SU-DHL-6 (cell line): ENCODE results near the gene KIF1C.

ENCODE experiments used
- H2AFZ ChIP-seq: fragments of 200-600 bp; sonication (generic); 2 replicates; pipeline ENCODE4 v1.6.1; 2014; ENCODE audit warnings: low read depth, mild to moderate bottlenecking, moderate library complexity, mixed read lengths, antibody characterized with exemption, low read length; ENCODE audit not compliant: severe bottlenecking
- H3F3A ChIP-seq: fragments of 200-600 bp; shearing (Covaris generic); 2 replicates; pipeline ENCODE4 v1.6.0; 2016; ENCODE audit warnings: antibody characterized with exemption, mild to moderate bottlenecking; ENCODE audit not compliant: insufficient read depth
- H3K27ac ChIP-seq: fragments of 200-600 bp; sonication (generic); 2 replicates; pipeline ENCODE4 v1.5.1; 2016; ENCODE audit warnings: low read depth, mild to moderate bottlenecking, low read length, moderate library complexity, mixed read lengths
- H3K27me3 ChIP-seq: fragments of 200-600 bp; sonication (generic), shearing (Covaris generic); 2 replicates; pipeline ENCODE4 v1.6.0; 2014; ENCODE audit warnings: mild to moderate bottlenecking, low read length
- H3K36me3 ChIP-seq: fragments of 200-600 bp; sonication (generic); 2 replicates; pipeline ENCODE4 v1.6.1; 2014; ENCODE audit warnings: mild to moderate bottlenecking, low read length, mixed read lengths
- H3K4me2 ChIP-seq: fragments of 300-600, 200-600 bp; shearing (Covaris generic), sonication (generic); 2 replicates; pipeline ENCODE4 v1.6.0; 2014; ENCODE audit warnings: low read length, low read depth, mild to moderate bottlenecking; ENCODE audit not compliant: poor library complexity, severe bottlenecking
- H3K4me3 ChIP-seq: fragments of 200-600 bp; sonication (generic); 2 replicates; pipeline ENCODE4 v1.5.1; 2014; ENCODE audit warnings: antibody characterized with exemption, low read length, mild to moderate bottlenecking, mixed read lengths; ENCODE audit not compliant: insufficient read depth, poor library complexity, severe bottlenecking
- H3K79me2 ChIP-seq: fragments of 200-600 bp; sonication (generic); 2 replicates; pipeline ENCODE4 v1.6.1; 2014; ENCODE audit warnings: mild to moderate bottlenecking, low read length, moderate library complexity; ENCODE audit not compliant: insufficient read depth
- H3K9ac ChIP-seq: fragments of 200-600 bp; sonication (generic); 2 replicates; pipeline ENCODE4 v1.7.0; 2014; ENCODE audit warnings: mild to moderate bottlenecking, low read length
- H3K9me2 ChIP-seq: fragments of 200-600 bp; sonication (generic); replicated peaks from 2 replicates; pipeline ENCODE4 v1.6.1; 2014; ENCODE audit warnings: low read length; ENCODE audit not compliant: insufficient read depth
- H3K9me3 ChIP-seq: fragments of 200-600 bp; sonication (generic); 2 replicates; pipeline ENCODE4 v1.6.1; 2014; ENCODE audit warnings: low read length, mixed read lengths; ENCODE audit not compliant: insufficient read depth
- H4K20me1 ChIP-seq: fragments of 200-600 bp; sonication (generic); 2 replicates; pipeline ENCODE4 v1.6.1; 2014; ENCODE audit warnings: low read depth, mild to moderate bottlenecking, antibody characterized with exemption, low read length, moderate library complexity, mixed read lengths
- EZH2phosphoT487 ChIP-seq: fragments of 200-600 bp; sonication (generic), shearing (Covaris generic); conservative IDR thresholded peaks from 2 replicates; pipeline ENCODE4 v1.6.1; 2018; ENCODE audit warnings: mild to moderate bottlenecking, antibody characterized with exemption, low read length, moderate library complexity, mixed read lengths
- TF ChIP-seq, protein P1 (sequence below): fragments of 200-600 bp; sonication (generic); IDR thresholded peaks from one replicate; pipeline ENCODE4 v1.5.1; 2017; ENCODE audit warnings: antibody characterized with exemption, mild to moderate bottlenecking, low read length, moderate library complexity; ENCODE audit not compliant: insufficient read depth, poor library complexity, severe bottlenecking

The KIF1C gene

DNA sequence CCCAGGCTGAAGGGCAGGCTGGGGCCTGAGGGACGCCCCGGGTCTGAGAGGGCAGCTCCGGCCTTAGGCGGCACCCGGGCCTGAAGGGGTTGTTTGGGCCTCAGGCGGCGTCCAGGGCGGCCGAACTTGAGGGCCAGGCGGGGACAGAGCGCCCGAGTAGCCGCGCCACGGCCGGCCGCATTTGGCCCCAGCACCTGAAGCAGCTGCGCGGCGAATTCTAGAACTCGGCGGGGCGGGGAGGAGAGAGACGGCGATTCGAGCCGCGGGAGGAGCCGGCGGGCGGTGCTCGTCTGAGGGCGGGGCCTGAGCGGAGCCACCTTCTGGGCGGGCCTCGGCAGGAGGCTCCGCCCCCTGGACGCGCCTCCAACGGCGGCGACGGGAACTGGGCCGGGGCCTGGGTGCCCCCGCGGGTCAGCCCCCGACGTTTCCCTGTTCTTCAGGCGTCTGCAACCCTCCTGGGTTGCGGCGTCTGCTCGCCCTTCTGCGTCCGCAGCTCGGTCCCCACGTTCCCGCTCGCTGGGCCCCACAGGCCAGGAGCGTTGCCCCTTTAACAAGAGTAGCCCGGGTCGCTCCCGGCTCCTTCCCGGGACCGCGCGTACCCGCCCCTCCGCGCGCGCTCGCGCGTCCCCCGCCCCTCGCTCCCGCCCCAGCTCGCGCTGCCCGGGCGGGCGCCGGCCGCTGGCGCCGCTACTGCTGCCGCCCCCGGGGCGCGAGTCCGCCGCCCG is at the start of gene KIF1C, which contains the start of gene INCA1:
Gene KIF1C, plus strand, starts transcription at position 649 of the 725 bp plus-strand sequence. CDS start 2,297 bp downstream, outside the sequence.
Gene INCA1, minus strand, starts transcription at position 221 of the 725 bp plus-strand sequence. CDS start 3,085 bp downstream, outside the sequence.
- Histone ChIP-seq H3K27ac (peak within 1 kb of the TSS; percentile 48; the same call in 1 of the 2 replicates), H3F3A (no peaks in the 10 kb centered on the region), H3K79me2 (no peaks in the 10 kb centered on the region), H2AFZ (peak within 1 kb of the TSS; percentile 88), H3K9me3 (no peaks in the 10 kb centered on the region), H3K4me2 (peak within 1 kb of the TSS; percentile 65), H3K4me3 (peak within 1 kb of the TSS; percentile 88), H3K9me2 (no peaks in the 10 kb centered on the region), H3K36me3 (no peaks in the 10 kb centered on the region), H3K27me3 (no peaks in the 10 kb centered on the region), H3K9ac (peak within 1 kb of the TSS; percentile 88), H4K20me1 (no peaks in the 10 kb centered on the region)
- TF ChIP-seq, protein P1, sequence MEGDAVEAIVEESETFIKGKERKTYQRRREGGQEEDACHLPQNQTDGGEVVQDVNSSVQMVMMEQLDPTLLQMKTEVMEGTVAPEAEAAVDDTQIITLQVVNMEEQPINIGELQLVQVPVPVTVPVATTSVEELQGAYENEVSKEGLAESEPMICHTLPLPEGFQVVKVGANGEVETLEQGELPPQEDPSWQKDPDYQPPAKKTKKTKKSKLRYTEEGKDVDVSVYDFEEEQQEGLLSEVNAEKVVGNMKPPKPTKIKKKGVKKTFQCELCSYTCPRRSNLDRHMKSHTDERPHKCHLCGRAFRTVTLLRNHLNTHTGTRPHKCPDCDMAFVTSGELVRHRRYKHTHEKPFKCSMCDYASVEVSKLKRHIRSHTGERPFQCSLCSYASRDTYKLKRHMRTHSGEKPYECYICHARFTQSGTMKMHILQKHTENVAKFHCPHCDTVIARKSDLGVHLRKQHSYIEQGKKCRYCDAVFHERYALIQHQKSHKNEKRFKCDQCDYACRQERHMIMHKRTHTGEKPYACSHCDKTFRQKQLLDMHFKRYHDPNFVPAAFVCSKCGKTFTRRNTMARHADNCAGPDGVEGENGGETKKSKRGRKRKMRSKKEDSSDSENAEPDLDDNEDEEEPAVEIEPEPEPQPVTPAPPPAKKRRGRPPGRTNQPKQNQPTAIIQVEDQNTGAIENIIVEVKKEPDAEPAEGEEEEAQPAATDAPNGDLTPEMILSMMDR: no peak
- TF ChIP-seq EZH2phosphoT487: no peak

DNA sequence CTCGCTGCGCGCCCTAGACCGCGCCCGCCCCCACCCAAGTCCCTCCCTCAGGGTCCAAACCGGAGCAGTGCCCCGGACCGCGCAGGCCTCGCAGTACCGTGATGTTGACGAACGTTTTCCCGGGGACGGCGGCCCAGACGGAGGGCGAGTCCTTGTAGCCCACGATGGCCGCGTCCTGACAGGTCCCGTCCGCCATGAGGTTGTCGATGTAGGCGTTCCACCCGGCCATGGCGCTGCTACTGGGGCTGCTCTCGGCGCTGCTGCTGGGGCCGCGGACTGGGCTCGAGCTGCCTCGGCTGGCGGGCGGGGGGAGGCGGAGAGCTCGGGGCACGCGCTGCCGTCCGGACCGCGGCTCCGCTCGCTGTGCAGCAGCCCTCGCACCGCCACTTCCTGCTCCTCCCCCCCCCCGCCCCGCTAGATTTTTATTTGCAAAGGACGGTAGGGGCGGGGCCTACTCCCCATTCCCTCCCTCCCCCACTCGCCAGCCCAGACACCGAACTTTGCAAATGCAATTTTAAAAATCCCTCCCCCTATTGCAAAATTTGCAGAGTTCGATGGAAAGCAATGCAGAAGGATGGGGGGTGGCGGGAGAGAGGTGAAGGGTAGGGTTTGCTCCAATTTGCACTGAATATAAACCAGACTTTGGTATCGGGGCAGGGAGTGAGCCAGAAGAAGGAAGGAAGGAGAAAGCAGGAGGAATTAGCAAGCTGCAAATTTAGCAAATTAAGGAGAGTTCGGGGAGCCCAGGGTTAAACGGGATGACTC is 49.4 kb upstream of the KIF1C start, which contains the start of gene PFN1:
Gene PFN1, minus strand, starts transcription at position 365 of the 765 bp plus-strand sequence. Its CDS starts 136 bp downstream, at position 229.
- Histone ChIP-seq H3K9me2 (no peaks in the 10 kb centered on the region), H3K9ac (peak within 1 kb of the TSS; percentile 100), H3K4me2 (peak within 1 kb of the TSS; percentile 98), H3K27me3 (no peaks in the 10 kb centered on the region), H4K20me1 (peaks cover 3% of the 10 kb centered on the region; the same call in 1 of the 2 replicates), H3K79me2 (peaks cover 36% of the 10 kb centered on the region), H3K9me3 (no peaks in the 10 kb centered on the region), H2AFZ (no peak within 1 kb of the TSS), H3K36me3 (peaks cover 11% of the 10 kb centered on the region; the same call in 1 of the 2 replicates), H3K27ac (peak within 1 kb of the TSS; percentile 100), H3K4me3 (peak within 1 kb of the TSS; percentile 100), H3F3A (peaks cover 54% of the 10 kb centered on the region)
- TF ChIP-seq, protein P1: no peak
- no peak for TF ChIP-seq EZH2phosphoT487

DNA sequence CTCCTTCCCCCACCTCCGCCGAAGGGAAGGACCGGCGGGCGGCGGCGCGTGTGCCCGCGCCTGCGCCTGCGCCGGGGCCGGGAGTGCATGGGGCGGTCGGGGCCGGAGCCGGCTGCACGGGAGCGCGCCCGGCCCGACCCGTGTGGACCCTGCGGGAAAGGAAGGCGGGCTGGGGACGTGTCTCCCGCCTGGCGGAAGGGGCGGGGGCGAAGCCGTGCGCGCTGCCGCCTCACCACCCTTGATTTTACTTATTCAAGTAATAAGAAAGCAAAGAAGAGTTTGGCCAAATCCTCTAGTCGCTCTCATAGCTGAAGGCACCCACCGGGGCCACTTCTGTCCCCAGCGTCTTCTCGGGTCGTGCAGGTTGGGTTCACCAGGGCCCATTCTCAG is 48.8 kb upstream of the KIF1C start:
- H4K20me1 ChIP-seq: peaks cover 3% of the 10 kb centered on the region; the same call in 1 of the 2 replicates
- H3K4me3 ChIP-seq: peak overlapping the region; percentile 100
- H3K36me3 ChIP-seq: peaks cover 11% of the 10 kb centered on the region; the same call in 1 of the 2 replicates
- no peaks in the 10 kb centered on the region for H3K9me3 ChIP-seq
- no peaks in the 10 kb centered on the region for H3K9me2 ChIP-seq
- no peak overlapping the region for H2AFZ ChIP-seq
- no peaks in the 10 kb centered on the region for H3K27me3 ChIP-seq
- peak overlapping the region; percentile 100 for H3K27ac ChIP-seq
- no peak for TF ChIP-seq EZH2phosphoT487
- TF ChIP-seq, protein P1: no peak
- peak overlapping the region; percentile 98 for H3K4me2 ChIP-seq
- H3K9ac ChIP-seq: peak overlapping the region; percentile 100
- H3F3A ChIP-seq: peaks cover 49% of the 10 kb centered on the region
- peaks cover 31% of the 10 kb centered on the region for H3K79me2 ChIP-seq
